Smooth muscle cell (in vitro differentiated cells): Measurements from ENCODE around the gene STK32C. TPM values are rescaled to one million over a fixed set of nuclear protein-coding genes. Genes with fewer than 3 reads are reported as not detected.

Experiments
- DNase-seq: peaks from one replicate; lab custom pipeline; 2025; ENCODE audit not compliant: unreplicated experiment; lab: John Stamatoyannopoulos, UW
- H2AFZ ChIP-seq: fragments of 200-600 bp; sonication (generic); 2 replicates; pipeline ENCODE4 v1.6.0; 2016; ENCODE audit warnings: antibody characterized with exemption, low read depth, mild to moderate bottlenecking
- H3F3A ChIP-seq: fragments of 200-600 bp; sonication (generic); 2 replicates; pipeline ENCODE4 v1.6.0; 2017; ENCODE audit warnings: antibody characterized with exemption, low read depth
- H3K27ac ChIP-seq: fragments of 200-600 bp; sonication (generic); 2 replicates; pipeline ENCODE4 v1.5.1; 2016; ENCODE audit warnings: low read depth, mild to moderate bottlenecking
- H3K27me3 ChIP-seq: fragments of 200-600 bp; sonication (generic); 2 replicates; pipeline ENCODE4 v1.6.1; 2016; ENCODE audit warnings: low read depth, mild to moderate bottlenecking
- H3K36me3 ChIP-seq: fragments of 200-600 bp; sonication (generic); 2 replicates; pipeline ENCODE4 v1.5.1; 2016; ENCODE audit warnings: low read depth
- H3K4me1 ChIP-seq: fragments of 200-600 bp; sonication (generic); 2 replicates; pipeline ENCODE4 v1.5.1; 2016; ENCODE audit warnings: low read depth
- H3K4me2 ChIP-seq: fragments of 200-600 bp; sonication (generic); 2 replicates; pipeline ENCODE4 v1.6.0; 2016; ENCODE audit warnings: mild to moderate bottlenecking
- H3K4me3 ChIP-seq: fragments of 200-600 bp; sonication (generic); 2 replicates; pipeline ENCODE4 v1.5.1; 2016; ENCODE audit warnings: mild to moderate bottlenecking
- H3K79me2 ChIP-seq: fragments of 200-600 bp; sonication (generic); 2 replicates; pipeline ENCODE4 v1.6.0; 2016; ENCODE audit warnings: low read depth, mild to moderate bottlenecking
- H3K9ac ChIP-seq: fragments of 200-600 bp; sonication (generic); 2 replicates; pipeline ENCODE4 v1.6.0; 2016; ENCODE audit warnings: low read depth
- H3K9me3 ChIP-seq: fragments of 200-600 bp; sonication (generic); replicated peaks from 2 replicates; pipeline ENCODE4 v1.5.1; 2016; ENCODE audit warnings: low read depth
- H4K20me1 ChIP-seq: fragments of 200-600 bp; sonication (generic); 2 replicates; pipeline ENCODE4 v1.6.0; 2016; ENCODE audit warnings: low read depth
- WGBS: methylation state at CpG from one replicate; pipeline ENCODE4 v1.1.7; 2016; ENCODE audit warnings: low lambda C conversion rate; 5-methylcytosine and 5-hydroxymethylcytosine counted together
- polyA plus RNA-seq: library from polyadenylated mRNA; unstranded; fragments of >200 nt; fragmentation: Nextera tagmentation; extraction: Ambion mirVana; gene quantifications from 2 replicates; pipeline ENCODE4 v1.2.1, GENCODE V29; 2016
- total RNA-seq: library from RNA; depleted of rRNA; stranded (reverse); fragments of >200 nt; gene quantifications from 2 replicates; pipeline ENCODE4 v1.2.3, GENCODE V29; 2014
- TF ChIP-seq, protein P1 (sequence below): fragments of 200-600 bp; sonication (generic); IDR thresholded peaks from 2 replicates; pipeline ENCODE4 v1.5.1; 2017; ENCODE audit warnings: borderline replicate concordance, mild to moderate bottlenecking, antibody characterized with exemption; ENCODE audit not compliant: insufficient read depth, poor library complexity, severe bottlenecking

Gene STK32C
- total and polyA plus RNA-seq, 2 experiments from 2014 or later = 2.3 to 13.2 TPM

- no peak overlapping the region for H3K27ac ChIP-seq
- no peak overlapping the region for H3K4me2 ChIP-seq
- WGBS = 48% methylated on average over 10 of the region's 19 CpGs
- no peak overlapping the region for H3K9ac ChIP-seq
- H3K79me2 ChIP-seq = no peaks in the 10 kb centered on the region
- H3K36me3 ChIP-seq = no peaks in the 10 kb centered on the region
- no peaks in the 10 kb centered on the region for H3K9me3 ChIP-seq
- no peaks in the 10 kb centered on the region for H3F3A ChIP-seq
- H4K20me1 ChIP-seq = no peaks in the 10 kb centered on the region
- H3K4me3 ChIP-seq = no peak overlapping the region
- DNase-seq = no peak
- TF ChIP-seq, protein P1, sequence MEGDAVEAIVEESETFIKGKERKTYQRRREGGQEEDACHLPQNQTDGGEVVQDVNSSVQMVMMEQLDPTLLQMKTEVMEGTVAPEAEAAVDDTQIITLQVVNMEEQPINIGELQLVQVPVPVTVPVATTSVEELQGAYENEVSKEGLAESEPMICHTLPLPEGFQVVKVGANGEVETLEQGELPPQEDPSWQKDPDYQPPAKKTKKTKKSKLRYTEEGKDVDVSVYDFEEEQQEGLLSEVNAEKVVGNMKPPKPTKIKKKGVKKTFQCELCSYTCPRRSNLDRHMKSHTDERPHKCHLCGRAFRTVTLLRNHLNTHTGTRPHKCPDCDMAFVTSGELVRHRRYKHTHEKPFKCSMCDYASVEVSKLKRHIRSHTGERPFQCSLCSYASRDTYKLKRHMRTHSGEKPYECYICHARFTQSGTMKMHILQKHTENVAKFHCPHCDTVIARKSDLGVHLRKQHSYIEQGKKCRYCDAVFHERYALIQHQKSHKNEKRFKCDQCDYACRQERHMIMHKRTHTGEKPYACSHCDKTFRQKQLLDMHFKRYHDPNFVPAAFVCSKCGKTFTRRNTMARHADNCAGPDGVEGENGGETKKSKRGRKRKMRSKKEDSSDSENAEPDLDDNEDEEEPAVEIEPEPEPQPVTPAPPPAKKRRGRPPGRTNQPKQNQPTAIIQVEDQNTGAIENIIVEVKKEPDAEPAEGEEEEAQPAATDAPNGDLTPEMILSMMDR = no peak
- peaks cover 4% of the 10 kb centered on the region for H3K4me1 ChIP-seq
- no peak overlapping the region for H2AFZ ChIP-seq
- H3K27me3 ChIP-seq = no peaks in the 10 kb centered on the region
Measured at GRCh38 chr10:132253092-132253687, 54.6 kb downstream of the STK32C start.

DNA sequence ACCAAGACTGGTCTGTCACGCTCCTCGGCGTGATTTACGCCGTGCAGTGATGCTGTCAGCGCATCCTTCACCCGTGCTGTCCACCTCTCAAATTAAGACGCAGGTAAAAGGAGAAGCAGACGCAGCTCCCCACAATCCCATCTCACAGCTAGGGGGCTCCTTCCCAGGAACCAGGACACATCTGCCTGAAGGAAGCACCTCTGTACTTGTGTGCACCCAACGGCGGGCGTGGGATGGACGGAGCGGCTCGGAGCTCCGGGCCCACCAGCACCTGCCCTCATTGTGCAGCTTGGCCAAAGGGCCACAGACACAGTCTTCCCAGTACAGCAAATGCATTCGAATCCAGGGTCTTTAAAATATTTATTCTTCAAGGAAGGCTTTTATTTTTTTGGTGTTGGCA is 55.3 kb downstream of the STK32C start:
- Histone ChIP-seq H2AFZ (no peak overlapping the region), H3K27me3 (no peaks in the 10 kb centered on the region), H3K27ac (no peak overlapping the region), H3K4me1 (peaks cover 4% of the 10 kb centered on the region), H4K20me1 (no peaks in the 10 kb centered on the region), H3K4me2 (no peak overlapping the region), H3K4me3 (no peak overlapping the region), H3K9ac (no peak overlapping the region), H3F3A (no peaks in the 10 kb centered on the region), H3K36me3 (no peaks in the 10 kb centered on the region), H3K79me2 (no peaks in the 10 kb centered on the region), H3K9me3 (no peaks in the 10 kb centered on the region)
- 93% methylated on average over 17 of the region's 17 CpGs for WGBS
- no peak for DNase-seq
- TF ChIP-seq, protein P1 = no peak

- DNase-seq = no peak
- no peaks in the 10 kb centered on the region for H3K27me3 ChIP-seq
- H3K4me2 ChIP-seq = no peak overlapping the region
- no peaks in the 10 kb centered on the region for H3K9me3 ChIP-seq
- no peak overlapping the region for H3K9ac ChIP-seq
- H4K20me1 ChIP-seq = no peaks in the 10 kb centered on the region
- 95% methylated on average over 6 of the region's 6 CpGs for WGBS
- no peaks in the 10 kb centered on the region for H3K36me3 ChIP-seq
- no peak overlapping the region for H2AFZ ChIP-seq
- TF ChIP-seq, protein P1 = no peak
- H3K27ac ChIP-seq = no peak overlapping the region
- H3K79me2 ChIP-seq = no peaks in the 10 kb centered on the region
- no peak overlapping the region for H3K4me3 ChIP-seq
- H3K4me1 ChIP-seq = peaks cover 4% of the 10 kb centered on the region
- no peaks in the 10 kb centered on the region for H3F3A ChIP-seq
Measured at GRCh38 chr10:132251928-132252327, 55.8 kb downstream of the STK32C start.
